Breast epithelium (tissue), 4 donors: ENCODE data around the gene RHOT2. TPM values are rescaled to one million over a fixed set of nuclear protein-coding genes. Genes with fewer than 3 reads are reported as not detected.

Experiments used
- DNase-seq, 2 donors: peaks; one replicate each; pipeline ENCODE4 v3.0.0-alpha.2; 2019; ENCODE audit warnings: low spot score in 2 of 2
- H3K27ac ChIP-seq, 2 donors: fragments of 200-600 bp; sonication (generic) in 1 of 2; one replicate each; pipeline ENCODE4 v1.5.1; 2016 to 2019; ENCODE audit warnings: mild to moderate bottlenecking in 1 of 2
- H3K27me3 ChIP-seq, 2 donors: fragments of 200-600 bp; sonication (generic) in 1 of 2; one replicate each; pipeline versions ENCODE4 v1.5.1 to v1.6.0; 2017 to 2019; ENCODE audit warnings: control low read depth in 1 of 2, mild to moderate bottlenecking in 1 of 2
- H3K36me3 ChIP-seq: fragments of 200-600 bp; one replicate; pipeline ENCODE4 v1.5.1; 2019
- H3K4me1 ChIP-seq, 2 donors: fragments of 200-600 bp; sonication (generic); one replicate each; pipeline ENCODE4 v1.5.1; 2016 to 2019; ENCODE audit warnings: control low read depth in 1 of 2
- H3K4me3 ChIP-seq, 3 donors: fragments of 200-600 bp; sonication (generic); 1 replicate in 2 of 3; 2 replicates in 1 of 3; pipeline ENCODE4 v1.5.1; 2016 to 2019; ENCODE audit warnings: mild to moderate bottlenecking in 3 of 3, moderate library complexity in 2 of 3
- H3K9me3 ChIP-seq, 2 donors: fragments of 200-600 bp; sonication (generic) in 1 of 2; one replicate each; pipeline ENCODE4 v1.5.1; 2016 to 2019; ENCODE audit warnings: control low read depth in 1 of 2
- CTCF ChIP-seq, 3 donors: fragments of 450-650 bp; IDR thresholded peaks; one replicate each; pipeline ENCODE4 v1.5.1; 2016 to 2017; ENCODE audit warnings: antibody characterized with exemption in 3 of 3, mild to moderate bottlenecking in 3 of 3, moderate library complexity in 3 of 3
- POLR2A ChIP-seq: fragments of 450-650 bp; IDR thresholded peaks from one replicate; pipeline ENCODE4 v1.6.1; 2016; ENCODE audit warnings: antibody characterized with exemption, mild to moderate bottlenecking, moderate library complexity
- POLR2AphosphoS5 ChIP-seq, 3 donors: sonication (generic); formaldehyde crosslinking; IDR thresholded peaks; one replicate each; pipeline ENCODE4 v1.6.1; 2017; ENCODE audit warnings: antibody characterized with exemption in 3 of 3
- intact Hi-C: fragments of 100-400 bp; cut with DNase I; formaldehyde crosslinking; loops from one replicate; pipeline ENCODE4 v1.15.1; 2023; ENCODE audit warnings: low total_unique reads
- total RNA-seq, 3 donors: library from RNA; depleted of rRNA; stranded (reverse); fragments of >200 nt; gene quantifications; one replicate each; pipeline ENCODE4 v1.1.0, GENCODE V29; 2016

RHOT2 gene
- total RNA-seq, 3 donors from 2014 or later, result 39.4 to 90.8 (median 66.9) TPM

- Histone ChIP-seq H3K9me3 (no peaks in the 10 kb centered on the region), H3K27ac (peak overlapping the region; percentile 87), H3K4me3 (peak overlapping the region; percentile 90 to 97 (median 93)), H3K27me3 (no peaks in the 10 kb centered on the region), H3K36me3 (peaks cover 6% of the 10 kb centered on the region), H3K4me1 (peaks cover 0 to 5% of the 10 kb centered on the region in 2 donors)
- DNase-seq, result no peak
- no peak for TF ChIP-seq POLR2AphosphoS5 (IDR thresholded peaks at IDR 0.05)
- no peak for TF ChIP-seq CTCF (IDR thresholded peaks at IDR 0.05)
- TF ChIP-seq POLR2A, result no peak
- intact Hi-C loops, result no loop called here
These were observed 686 bp upstream of the RHOT2 start for GRCh38 chr16:667113-667779.

- intact Hi-C loops, result loop anchor here (1.0 kb wide), 1 partner anchor 22 kb away; the partner anchor contains the start of gene WDR24
- Histone ChIP-seq H3K4me3 (peak overlapping the region; percentile 90 to 97 (median 93)), H3K9me3 (no peaks in the 10 kb centered on the region), H3K27me3 (no peaks in the 10 kb centered on the region), H3K4me1 (peaks cover 0 to 5% of the 10 kb centered on the region in 2 donors), H3K27ac (peak overlapping the region; percentile 87), H3K36me3 (peaks cover 10% of the 10 kb centered on the region)
- TF ChIP-seq POLR2A (no peak), POLR2AphosphoS5 (IDR thresholded peaks at IDR 0.05) (no peak), CTCF (IDR thresholded peaks at IDR 0.05) (no peak)
- no peak for DNase-seq
These were observed 713 bp downstream of the RHOT2 start for GRCh38 chr16:668519-669171.

- TF ChIP-seq POLR2A (no peak), CTCF (IDR thresholded peaks at IDR 0.05) (no peak), POLR2AphosphoS5 (IDR thresholded peaks at IDR 0.05) (no peak)
- H3K9me3 ChIP-seq, result no peaks in the 10 kb centered on the region
- intact Hi-C loops, result no loop called here
- no peak overlapping the region for H3K27ac ChIP-seq
- H3K4me1 ChIP-seq, result peaks cover 0 to 5% of the 10 kb centered on the region in 2 donors
- no peak overlapping the region for H3K4me3 ChIP-seq
- DNase-seq, result no peak
- H3K27me3 ChIP-seq, result no peaks in the 10 kb centered on the region
- H3K36me3 ChIP-seq, result peaks cover 10% of the 10 kb centered on the region
These were observed 1.7 kb downstream of the RHOT2 start for GRCh38 chr16:669666-670065.

- Histone ChIP-seq H3K27me3 (no peaks in the 10 kb centered on the region), H3K9me3 (no peaks in the 10 kb centered on the region), H3K4me1 (peaks cover 0 to 5% of the 10 kb centered on the region in 2 donors), H3K27ac (no peak overlapping the region), H3K4me3 (no peak overlapping the region), H3K36me3 (peaks cover 10% of the 10 kb centered on the region)
- TF ChIP-seq CTCF (IDR thresholded peaks at IDR 0.05) (no peak), POLR2A (no peak), POLR2AphosphoS5 (IDR thresholded peaks at IDR 0.05) (no peak)
- no peak for DNase-seq
- intact Hi-C loops, result no loop called here
These were observed 2.8 kb downstream of the RHOT2 start for GRCh38 chr16:670485-671352.
